GM21737 (cell line): Measurements from ENCODE around the gene NUP54.

Experiments used
- ATAC-seq: cut with Tn5 transposase; IDR thresholded peaks from one replicate; pipeline ENCODE4 v1.9.1; 2021; ENCODE audit warnings: mild to moderate bottlenecking, moderate library complexity; ENCODE audit not compliant: unreplicated experiment

Gene NUP54

GRCh38 chr4:76074468-76074867 is 73.7 kb downstream of the NUP54 start, which contains the start of gene ART3:
TSS of gene ART3 (plus strand) at chr4:76074709. CDS start at chr4:76075890, 1,181 bp downstream.
- no peak for ATAC-seq

- no peak for ATAC-seq
Measured at GRCh38 chr4:76072760-76073159, 75.4 kb downstream of the NUP54 start.

- no peak for ATAC-seq
Measured at GRCh38 chr4:76067652-76068286, 80.4 kb downstream of the NUP54 start.

- ATAC-seq: no peak
Measured at GRCh38 chr4:76066546-76066945, 81.7 kb downstream of the NUP54 start.
